Coronary artery (tissue), 2 donors: ENCODE measurements around the gene KITLG.

Experiments
- DNase-seq: peaks from one replicate; pipeline ENCODE4 v3.0.0-alpha.2; 2017; ENCODE audit warnings: low spot score
- H3K27ac ChIP-seq, 2 donors: fragments of 200-600 bp; sonication (generic); one replicate each; pipeline ENCODE4 v1.5.1; 2016 to 2019
- H3K4me3 ChIP-seq: fragments of 200-600 bp; sonication (generic); 2 replicates; pipeline ENCODE4 v1.5.1; 2016; ENCODE audit warnings: mild to moderate bottlenecking, moderate library complexity
- TF ChIP-seq, protein P1 (sequence below): fragments of 200-600 bp; sonication (generic); IDR thresholded peaks from one replicate; pipeline ENCODE4 v1.5.1; 2019; ENCODE audit warnings: antibody characterized with exemption

The KITLG gene

DNA sequence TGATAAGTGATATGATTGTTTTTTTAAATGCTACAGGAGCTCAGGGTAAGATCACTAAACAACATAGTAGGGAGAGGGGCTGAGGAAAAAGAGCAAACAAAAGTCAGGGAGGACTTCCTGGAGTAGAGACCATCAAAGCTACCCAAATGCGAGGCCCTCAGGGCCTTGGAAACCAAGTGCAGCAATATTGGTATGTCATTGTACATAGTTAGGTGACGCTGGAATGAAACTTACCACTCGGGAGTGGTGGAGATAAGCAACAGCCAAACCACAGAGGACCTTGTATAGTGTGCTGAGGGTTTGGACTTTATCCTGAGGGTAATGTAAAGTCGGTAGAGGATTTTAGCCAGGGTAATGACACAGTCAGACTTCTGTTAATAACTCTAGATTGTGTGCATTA is 13.8 kb downstream of the KITLG start:
- DNase-seq: no peak
- H3K27ac ChIP-seq: no peak overlapping the region
- H3K4me3 ChIP-seq: no peak overlapping the region
- TF ChIP-seq, protein P1, sequence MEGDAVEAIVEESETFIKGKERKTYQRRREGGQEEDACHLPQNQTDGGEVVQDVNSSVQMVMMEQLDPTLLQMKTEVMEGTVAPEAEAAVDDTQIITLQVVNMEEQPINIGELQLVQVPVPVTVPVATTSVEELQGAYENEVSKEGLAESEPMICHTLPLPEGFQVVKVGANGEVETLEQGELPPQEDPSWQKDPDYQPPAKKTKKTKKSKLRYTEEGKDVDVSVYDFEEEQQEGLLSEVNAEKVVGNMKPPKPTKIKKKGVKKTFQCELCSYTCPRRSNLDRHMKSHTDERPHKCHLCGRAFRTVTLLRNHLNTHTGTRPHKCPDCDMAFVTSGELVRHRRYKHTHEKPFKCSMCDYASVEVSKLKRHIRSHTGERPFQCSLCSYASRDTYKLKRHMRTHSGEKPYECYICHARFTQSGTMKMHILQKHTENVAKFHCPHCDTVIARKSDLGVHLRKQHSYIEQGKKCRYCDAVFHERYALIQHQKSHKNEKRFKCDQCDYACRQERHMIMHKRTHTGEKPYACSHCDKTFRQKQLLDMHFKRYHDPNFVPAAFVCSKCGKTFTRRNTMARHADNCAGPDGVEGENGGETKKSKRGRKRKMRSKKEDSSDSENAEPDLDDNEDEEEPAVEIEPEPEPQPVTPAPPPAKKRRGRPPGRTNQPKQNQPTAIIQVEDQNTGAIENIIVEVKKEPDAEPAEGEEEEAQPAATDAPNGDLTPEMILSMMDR: no peak

DNA sequence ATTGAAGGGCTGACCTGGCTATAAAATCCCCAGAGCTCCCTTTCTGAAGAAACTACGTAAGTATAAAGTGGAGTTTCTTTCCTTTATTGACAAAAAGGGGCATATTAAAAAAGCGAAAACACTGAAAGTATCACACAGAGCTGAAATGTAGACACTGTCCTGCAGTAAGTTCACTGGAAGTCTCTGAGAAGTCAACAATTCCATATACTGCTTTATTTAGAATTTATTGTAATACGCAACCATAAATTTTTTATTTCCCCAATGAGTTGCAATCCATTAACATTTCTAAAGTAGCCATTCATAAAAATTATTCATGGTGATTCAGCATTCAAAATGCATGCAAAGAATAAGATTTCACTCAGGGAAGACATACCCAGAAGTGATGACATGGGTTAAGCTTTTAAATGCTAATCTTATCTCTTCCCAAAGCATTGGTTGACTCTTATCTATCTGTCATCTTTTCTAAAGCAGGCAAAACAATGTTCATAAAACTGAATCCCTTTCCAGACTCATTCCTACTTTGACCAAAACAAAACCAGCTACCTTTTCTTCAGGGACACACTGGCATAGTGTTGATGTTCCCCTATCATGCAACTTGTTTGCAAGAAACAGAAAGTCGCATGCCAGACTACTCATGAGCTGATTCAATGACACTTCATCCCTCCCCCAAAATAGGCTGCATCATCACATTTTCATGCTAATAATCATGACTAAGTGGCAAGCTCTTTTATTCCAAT is 17.3 kb downstream of the KITLG start:
- Histone ChIP-seq H3K4me3 (no peak overlapping the region), H3K27ac (no peak overlapping the region)
- TF ChIP-seq, protein P1: no peak
- no peak for DNase-seq

DNA sequence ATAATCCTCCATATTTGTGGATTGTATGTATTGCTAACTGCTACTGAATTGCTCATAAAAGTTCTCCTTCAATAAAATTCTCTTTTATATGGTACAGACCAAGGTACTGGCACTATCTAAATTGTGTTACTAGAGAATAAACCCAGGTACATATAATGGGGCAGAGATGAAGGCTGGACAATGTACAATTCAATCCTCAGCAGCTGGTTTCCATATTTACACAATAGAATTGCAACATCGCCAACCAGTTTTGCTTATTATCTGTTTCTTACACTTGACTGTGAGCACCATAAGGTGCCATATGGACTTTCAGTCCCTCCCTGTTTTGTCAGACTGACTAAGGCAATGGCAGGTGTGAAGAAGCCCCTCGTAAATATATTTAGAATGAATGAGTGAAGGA is 18.1 kb downstream of the KITLG start:
- Histone ChIP-seq H3K27ac (no peak overlapping the region), H3K4me3 (no peak overlapping the region)
- TF ChIP-seq, protein P1: no peak
- no peak for DNase-seq

DNA sequence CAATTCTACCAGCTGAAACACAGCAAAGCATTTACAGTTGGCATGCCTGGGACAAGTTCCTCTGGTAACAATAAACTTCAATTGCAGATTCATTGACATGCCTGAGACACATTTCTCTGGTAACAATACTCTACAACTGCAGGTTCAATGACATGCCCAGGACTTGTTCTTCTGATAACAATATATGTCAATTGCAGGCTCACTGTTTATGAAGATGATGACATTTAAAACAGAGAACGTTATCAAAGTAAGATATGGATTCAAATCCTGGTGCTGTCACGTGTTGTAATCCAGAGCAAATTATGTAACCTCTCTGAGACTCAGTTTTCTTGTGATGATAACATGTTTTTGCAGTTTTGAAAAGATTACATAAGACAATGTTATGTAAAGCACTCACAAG is 20.5 kb downstream of the KITLG start:
- no peak overlapping the region for H3K27ac ChIP-seq
- TF ChIP-seq, protein P1: no peak
- H3K4me3 ChIP-seq: no peak overlapping the region
- no peak for DNase-seq

DNA sequence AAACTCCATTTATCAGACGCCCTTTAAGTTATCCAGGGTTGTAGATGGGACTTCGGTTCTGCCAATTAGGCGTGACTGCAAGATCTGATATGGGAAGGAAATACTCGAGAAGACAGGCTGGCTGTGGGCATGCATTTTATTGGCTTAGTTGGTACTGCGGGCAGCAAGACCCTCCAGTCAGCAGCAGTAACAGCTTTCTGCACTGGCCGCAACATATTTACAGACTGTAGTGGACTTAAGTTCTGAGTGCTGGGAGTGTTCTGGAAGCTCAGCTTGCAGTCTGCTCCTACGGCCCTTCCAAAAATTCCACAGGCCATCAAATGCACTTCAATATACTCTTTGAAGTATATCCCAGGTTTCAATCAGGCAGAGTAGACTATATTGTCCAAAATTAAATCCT is 21.1 kb downstream of the KITLG start:
- Histone ChIP-seq H3K4me3 (no peak overlapping the region), H3K27ac (no peak overlapping the region)
- DNase-seq: no peak
- TF ChIP-seq, protein P1: no peak

DNA sequence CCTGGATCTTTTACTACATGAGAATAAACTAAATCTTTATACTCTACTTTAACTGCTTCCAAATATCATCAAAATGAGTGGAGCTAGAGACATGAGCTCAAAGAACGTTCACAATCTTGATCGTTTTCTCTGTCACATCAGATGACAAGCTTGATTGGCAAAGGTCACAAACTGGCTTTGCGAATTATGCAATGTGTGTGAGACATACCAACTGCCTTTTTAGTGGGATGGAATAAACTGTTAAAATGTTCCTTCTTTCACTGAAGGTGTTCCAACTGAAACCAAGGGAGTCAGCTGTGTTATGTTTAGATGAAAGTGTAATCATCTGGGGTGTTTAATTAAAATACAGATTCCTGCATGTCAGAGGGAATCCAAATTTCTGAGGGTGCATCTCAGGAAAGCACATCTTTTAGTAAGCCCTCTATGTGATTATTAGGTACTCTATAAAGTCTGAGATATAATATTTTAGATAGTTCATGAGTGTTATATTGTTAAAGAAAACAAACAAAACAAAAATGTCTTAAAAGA is 21.9 kb downstream of the KITLG start:
- Histone ChIP-seq H3K27ac (no peak overlapping the region), H3K4me3 (no peak overlapping the region)
- DNase-seq: no peak
- TF ChIP-seq, protein P1: no peak

DNA sequence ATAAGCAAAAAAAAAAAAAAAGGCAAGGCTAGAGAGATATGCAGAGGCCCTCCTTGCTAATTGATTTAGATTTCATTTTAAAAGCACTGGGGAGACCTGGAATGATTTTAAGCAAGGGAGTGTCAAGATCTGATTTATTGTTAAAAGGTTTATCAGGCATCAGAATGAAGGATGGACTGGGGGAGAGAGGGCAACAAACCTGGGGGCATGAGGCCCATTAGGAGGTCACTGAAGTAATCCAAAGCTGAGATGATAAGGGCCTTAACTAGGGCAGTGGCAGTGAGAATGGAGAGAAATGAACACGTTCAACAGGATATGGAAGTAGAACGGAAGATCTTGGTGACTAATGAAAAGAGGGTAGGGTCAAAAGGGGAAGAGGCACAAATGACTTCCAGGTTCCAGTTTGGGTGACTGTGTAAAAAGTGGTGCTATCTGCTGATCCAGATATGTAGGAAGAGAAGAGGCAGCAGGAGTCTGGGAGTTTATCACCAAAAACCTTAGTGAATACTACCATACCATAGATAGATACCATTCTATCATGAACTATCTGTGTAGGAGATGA is 24.0 kb downstream of the KITLG start:
- TF ChIP-seq, protein P1: no peak
- DNase-seq: no peak
- Histone ChIP-seq H3K27ac (no peak overlapping the region), H3K4me3 (no peak overlapping the region)
